Ramos (cell line): ENCODE measurements around the gene SLC29A2.

Experiments
- in situ Hi-C: fragments of 300-500 bp; cut with MboI; formaldehyde crosslinking; loops from one replicate; pipeline ENCODE4 v1.14.3; 2022; ENCODE audit warnings: low sequenced_read_pairs; ENCODE audit not compliant: unreplicated experiment

The SLC29A2 gene

GRCh38 chr11:66371627-66372415 lies at the start of gene SLC29A2:
Gene SLC29A2, minus strand, starts transcription at chr11:66371760. Its CDS starts 169 bp downstream, at chr11:66371591.
- in situ Hi-C loops: no loop called here

- in situ Hi-C loops: no loop called here
Measured at GRCh38 chr11:66420671-66421476, 49.3 kb upstream of the SLC29A2 start, which contains the start of gene NPAS4. Gene NPAS4, plus strand, starts transcription at chr11:66421035. Its CDS starts 145 bp downstream, at chr11:66421180.

GRCh38 chr11:66419825-66420224 lies 48.3 kb upstream of the SLC29A2 start:
- in situ Hi-C loops: no loop called here

- in situ Hi-C loops: no loop called here
Measured at GRCh38 chr11:66418986-66419308, 47.4 kb upstream of the SLC29A2 start.

GRCh38 chr11:66418168-66418985 lies 46.8 kb upstream of the SLC29A2 start:
- in situ Hi-C loops: no loop called here

- in situ Hi-C loops: no loop called here
Measured at GRCh38 chr11:66417000-66417399, 45.4 kb upstream of the SLC29A2 start.

- in situ Hi-C loops: no loop called here
Measured at GRCh38 chr11:66415423-66415822, 43.9 kb upstream of the SLC29A2 start.

GRCh38 chr11:66414120-66414934 lies 42.8 kb upstream of the SLC29A2 start:
- in situ Hi-C loops: no loop called here

GRCh38 chr11:66413167-66413566 lies 41.6 kb upstream of the SLC29A2 start:
- in situ Hi-C loops: no loop called here

- in situ Hi-C loops: no loop called here
Measured at GRCh38 chr11:66412110-66412509, 40.5 kb upstream of the SLC29A2 start.

- in situ Hi-C loops: no loop called here
Measured at GRCh38 chr11:66411323-66411722, 39.8 kb upstream of the SLC29A2 start.

GRCh38 chr11:66410191-66410590 lies 38.6 kb upstream of the SLC29A2 start:
- in situ Hi-C loops: no loop called here

- in situ Hi-C loops: loop anchor here (5.0 to 10.0 kb wide), 3 partner anchors 68 to 476 kb away; no protein-coding TSS in a partner anchor
Measured at GRCh38 chr11:66409226-66409625, 37.7 kb upstream of the SLC29A2 start.

- in situ Hi-C loops: loop anchor here (5.0 to 10.0 kb wide), 3 partner anchors 69 to 476 kb away; no protein-coding TSS in a partner anchor
Measured at GRCh38 chr11:66408488-66409214, 37.1 kb upstream of the SLC29A2 start.

GRCh38 chr11:66407651-66408050 lies 36.1 kb upstream of the SLC29A2 start:
- in situ Hi-C loops: loop anchor here (5.0 to 10.0 kb wide), 3 partner anchors 70 to 477 kb away; no protein-coding TSS in a partner anchor

GRCh38 chr11:66393954-66394353 lies 22.4 kb upstream of the SLC29A2 start:
- in situ Hi-C loops: no loop called here

- in situ Hi-C loops: no loop called here
Measured at GRCh38 chr11:66391322-66391721, 19.8 kb upstream of the SLC29A2 start.

GRCh38 chr11:66388780-66389386 lies 17.3 kb upstream of the SLC29A2 start:
- in situ Hi-C loops: no loop called here
